GM18526 (cell line): ENCODE measurements around the gene THADA.

Experiments used
- POLR2A ChIP-seq: IDR thresholded peaks from 3 replicates; pipeline ENCODE4 v1.6.1; 2011; ENCODE audit not compliant: insufficient read length; ENCODE audit errors: extremely low read depth

The THADA gene

DNA sequence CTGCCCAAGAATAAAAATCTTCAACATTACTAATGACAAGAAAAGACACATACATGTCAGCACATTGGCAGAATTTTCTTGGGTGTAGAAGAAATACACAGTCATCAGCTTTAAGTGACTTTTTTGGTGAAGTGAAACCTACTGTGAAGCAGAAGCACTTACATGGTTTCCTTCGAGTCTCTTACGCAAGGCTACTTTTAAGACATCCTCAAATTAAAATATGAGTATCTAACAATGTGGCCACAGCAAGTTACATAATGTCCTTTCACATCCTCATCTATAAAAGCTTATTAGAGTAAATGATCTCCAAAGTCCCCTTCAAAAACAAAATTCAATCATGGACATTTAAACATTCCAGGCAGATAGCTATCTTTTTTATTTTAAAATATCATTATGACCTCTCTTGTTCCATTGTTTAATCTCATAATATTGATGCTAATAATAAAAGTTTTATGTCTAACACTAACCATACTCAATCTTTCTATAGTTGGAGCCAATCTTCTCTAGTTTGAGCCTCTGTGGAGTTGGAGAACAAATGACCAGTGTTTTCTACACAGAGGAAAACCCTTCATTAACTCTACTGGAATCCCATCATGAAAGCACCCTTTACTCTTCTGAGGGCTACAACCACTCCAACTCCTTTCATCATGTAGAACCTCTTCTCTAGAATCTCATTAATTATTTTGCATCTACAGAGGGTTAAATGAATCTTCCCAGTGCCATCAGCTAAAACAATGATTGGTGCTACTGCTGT is 187.3 kb downstream of the THADA start:
- TF ChIP-seq POLR2A, result no peak

DNA sequence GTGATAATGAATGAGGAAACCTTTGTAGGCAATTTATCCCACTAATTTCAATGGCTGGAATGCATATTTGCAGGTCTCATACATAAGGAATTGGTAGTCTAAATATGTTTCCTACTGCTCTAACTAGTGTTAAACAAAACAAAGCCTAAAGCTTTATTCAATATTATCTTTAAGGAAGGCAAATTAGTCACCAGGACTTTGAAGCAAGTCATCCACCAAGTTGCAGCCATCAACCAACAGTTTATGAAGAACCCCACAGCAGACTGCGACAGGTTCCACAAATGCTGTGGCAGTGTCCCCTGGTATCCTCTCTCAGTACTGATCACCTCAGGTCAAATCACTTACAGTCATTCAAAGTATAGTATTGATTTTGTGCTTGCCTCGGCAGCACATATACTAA is 187.9 kb downstream of the THADA start:
- TF ChIP-seq POLR2A, result no peak

DNA sequence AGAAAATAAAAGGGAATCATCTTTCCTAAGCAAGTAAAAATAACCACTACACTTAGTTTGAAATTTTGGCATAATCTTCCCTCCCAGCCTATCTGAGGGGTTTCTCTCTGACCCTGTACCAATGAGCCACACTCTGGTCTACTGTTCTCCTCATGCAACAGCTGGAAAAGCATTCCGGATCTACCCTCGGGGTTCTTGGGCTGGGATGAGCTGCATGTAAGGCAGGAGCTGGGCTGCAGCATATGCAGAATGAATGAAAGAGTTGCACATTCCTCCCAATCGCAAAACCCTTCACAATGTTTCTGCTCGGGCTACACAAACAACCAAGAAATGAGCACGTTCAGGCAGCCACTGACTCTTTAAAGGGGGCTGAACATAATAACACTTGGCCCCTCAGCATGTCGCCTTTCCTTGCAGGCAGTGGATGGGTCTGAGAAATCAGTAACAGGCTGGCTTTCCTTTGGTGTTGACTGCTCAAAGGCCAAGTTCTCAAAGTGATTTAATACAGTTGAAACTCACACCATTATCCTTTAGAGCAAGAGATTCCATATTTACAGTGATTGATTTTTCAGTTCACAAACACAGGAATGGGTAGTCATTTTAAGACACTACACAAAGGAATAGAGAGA is 189.1 kb downstream of the THADA start:
- no peak for TF ChIP-seq POLR2A

DNA sequence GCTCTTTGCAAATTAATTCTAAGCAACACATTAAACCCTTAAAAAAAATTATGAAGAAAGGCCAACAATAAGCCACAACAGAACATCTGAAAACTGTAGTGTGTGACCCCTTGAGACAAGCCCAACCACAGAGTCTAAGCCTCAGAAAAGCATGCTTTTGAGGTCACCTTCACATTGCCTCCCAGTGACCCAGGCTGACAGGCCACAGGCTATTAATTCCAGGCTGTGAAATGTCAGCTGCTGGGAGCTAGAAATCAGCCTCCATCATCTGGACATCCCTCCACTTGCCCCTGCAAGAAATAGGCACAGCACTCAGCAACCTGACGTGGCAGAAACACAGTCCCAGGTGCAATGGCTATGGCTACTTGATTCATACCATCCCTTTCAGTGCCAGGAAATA is 190.0 kb downstream of the THADA start:
- no peak for TF ChIP-seq POLR2A

DNA sequence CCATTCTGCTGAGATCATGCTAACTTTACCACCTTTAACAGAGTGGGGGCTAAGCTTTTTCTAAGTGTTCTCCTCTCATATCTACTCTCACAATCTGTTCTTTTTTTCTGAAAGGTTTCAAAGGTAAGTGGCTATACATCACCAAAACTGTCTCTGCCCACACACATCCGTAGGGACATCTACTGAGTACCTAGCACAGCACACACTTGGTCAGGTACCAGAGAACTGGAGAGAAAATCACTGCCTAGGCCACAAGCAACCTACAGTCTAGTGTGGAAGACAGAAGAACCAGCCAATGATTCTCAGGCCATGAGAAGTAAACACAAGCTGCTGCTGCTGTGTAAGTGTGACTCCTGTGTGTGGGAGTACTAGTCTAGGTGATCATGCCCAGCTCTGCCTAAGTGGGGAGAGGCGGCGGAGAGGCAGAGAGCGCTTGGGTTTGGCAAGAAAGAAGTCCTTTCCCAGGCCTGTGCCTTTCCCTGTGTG is 193.3 kb downstream of the THADA start:
- no peak for TF ChIP-seq POLR2A

DNA sequence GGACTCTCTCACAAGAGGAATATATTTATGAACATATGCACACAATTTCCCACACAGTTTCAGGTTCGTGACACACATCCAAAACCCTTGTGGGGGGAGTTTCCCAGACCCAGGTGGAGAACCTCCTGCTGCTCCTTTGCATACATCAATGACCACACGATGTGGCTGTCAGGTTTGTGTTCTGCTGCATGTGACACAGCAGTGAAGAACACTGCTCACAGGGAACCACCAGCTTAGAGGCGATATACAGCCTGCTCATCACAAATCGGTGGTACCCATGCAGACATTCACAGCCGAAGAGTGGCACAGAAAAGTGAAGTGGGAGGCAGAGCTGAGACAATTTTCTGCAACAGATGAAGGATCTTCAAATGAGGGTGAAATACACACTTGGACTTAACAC is 193.8 kb downstream of the THADA start:
- peak; percentile 23 for TF ChIP-seq POLR2A

DNA sequence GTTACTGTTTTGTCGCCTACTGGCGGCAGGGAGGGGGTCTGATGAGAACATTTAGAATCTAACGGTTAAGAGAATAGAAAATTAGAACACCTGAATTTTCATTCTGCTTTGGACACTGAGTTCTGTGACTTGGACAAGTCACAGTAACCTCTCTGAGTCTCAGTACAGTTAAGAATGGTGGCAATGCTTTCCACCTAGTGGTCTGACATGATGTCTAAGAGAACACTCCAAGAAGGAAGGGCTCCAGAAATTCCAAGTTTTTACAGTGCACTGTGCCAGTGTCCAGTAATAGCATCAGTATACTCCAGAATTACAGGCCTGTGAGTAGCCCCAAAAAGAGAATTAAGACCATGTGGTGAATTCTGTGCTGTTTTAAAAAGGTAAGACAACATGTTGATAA is 195.3 kb downstream of the THADA start:
- TF ChIP-seq POLR2A, result no peak

DNA sequence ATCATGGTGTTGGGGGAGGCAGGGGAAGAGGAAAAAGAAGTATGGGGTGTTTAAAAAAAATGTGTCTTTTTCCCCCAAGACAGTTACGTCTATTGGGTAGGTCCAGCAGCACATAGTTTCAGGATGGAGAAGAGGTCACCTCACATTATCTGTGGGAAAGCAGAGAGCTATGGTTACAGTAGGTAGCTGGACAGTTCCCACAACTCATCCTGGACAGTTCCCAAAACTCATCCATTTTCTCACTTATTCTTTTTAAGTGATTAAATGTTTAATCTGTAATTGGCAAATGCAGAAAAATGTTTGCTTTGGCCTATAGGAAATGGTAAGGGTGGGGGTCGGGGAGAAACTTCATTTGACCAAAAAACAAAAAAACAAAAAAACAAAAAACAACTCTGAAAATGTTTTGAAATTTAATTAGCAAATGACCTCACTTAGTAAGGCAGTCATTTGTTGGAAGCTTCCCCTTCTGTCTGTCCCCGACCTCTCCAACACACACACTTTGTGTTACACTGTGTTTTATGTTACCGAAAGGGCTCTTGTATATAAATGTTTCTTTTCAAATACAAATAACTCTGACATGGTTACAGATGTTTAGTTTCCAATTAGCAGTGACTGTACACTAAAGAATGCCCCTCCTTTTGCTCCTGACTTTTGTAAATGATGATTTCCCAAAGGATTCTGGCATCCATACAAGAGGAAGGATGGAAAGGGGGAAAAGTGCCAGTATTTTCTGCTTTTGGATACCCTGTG is 196.1 kb downstream of the THADA start:
- no peak for TF ChIP-seq POLR2A

DNA sequence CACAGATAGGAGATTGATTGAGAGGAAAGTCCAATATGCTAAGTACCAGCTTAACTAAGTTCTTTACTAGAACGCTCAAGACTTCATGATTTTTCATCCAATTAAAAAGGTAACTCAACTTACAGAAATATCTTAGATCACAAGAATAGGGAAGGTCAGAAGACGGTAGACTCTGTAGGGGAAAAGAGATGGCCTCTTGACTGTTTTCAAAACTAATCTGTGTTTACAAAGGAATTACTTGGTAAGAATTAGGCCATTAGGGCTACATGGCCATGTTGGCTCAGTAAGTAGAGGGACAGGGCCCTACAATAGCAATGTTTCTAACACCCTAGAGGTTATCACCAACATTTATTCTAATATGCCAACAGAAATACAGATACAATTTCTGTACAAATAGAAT is 196.7 kb downstream of the THADA start:
- no peak for TF ChIP-seq POLR2A

DNA sequence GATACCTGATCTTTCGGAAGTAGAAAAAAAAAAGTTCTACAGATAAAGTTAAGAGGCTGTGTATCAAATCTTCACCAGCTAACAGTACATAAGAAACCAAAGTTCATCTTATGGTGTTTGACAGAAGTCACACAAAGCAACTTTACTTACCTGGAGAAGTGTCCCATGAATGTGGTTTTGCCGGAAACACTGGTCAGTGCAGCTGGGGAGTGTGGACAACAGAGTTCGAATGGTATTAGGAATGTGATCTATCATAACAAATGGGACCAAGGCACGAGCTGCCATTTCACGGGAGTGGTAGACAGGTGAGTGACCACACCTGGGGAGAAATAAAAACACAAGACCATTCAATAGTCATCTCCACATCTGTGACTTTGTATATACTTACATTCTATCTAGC is 198.0 kb downstream of the THADA start:
- TF ChIP-seq POLR2A, result no peak

DNA sequence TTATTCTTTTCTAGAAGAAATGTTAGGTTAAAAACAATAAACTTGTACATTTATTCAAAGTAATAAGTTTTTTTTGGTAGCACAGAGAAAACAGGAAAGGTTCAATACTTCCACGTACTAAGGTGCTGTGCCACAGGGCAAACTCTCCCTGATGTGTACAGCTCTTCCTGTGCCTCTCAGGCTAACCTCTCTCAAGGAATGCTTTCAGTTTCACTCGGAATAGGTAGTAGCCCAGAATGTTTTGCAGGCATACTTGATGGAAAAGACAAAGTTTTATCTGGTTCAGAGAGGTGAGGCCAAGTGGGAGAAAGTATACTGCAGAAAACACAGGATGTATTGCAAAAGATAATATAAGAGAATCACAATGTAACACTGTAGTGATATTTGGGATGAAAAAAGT is 198.4 kb downstream of the THADA start:
- TF ChIP-seq POLR2A, result no peak

DNA sequence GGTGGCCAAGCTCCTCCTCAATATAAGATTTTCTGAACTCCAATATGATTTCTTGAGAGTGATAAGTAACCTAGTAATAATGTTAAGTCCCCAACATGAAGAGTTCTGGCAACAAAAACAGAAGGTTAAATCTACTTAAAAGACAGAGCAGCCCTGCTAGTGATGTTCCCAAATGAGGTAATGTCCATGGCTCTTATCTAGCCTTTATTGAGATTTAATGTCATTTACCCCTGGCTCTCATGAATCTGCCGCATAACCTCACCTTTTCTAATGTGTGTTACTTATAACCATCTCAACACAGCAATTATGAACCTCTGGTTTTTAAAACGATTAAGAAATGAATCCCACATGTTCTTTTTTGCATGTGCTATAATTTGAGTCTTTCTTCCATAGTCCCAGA is 201.9 kb downstream of the THADA start:
- TF ChIP-seq POLR2A, result no peak

DNA sequence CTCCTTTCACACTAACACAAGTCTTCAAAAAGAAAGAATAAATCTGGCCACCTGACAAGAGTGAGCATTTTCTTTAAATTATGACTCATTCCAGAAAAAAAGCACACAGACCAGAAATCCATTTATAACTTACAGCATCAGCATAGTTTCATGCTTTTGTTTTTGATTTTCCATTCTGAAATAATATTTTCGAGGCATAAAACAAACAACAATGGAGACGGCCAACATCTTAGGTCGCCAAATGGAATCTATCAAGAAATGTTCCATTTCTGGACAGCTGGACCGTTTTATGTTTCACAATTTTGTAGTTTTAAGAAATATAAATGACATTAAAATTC is 204.0 kb downstream of the THADA start:
- TF ChIP-seq POLR2A, result no peak

DNA sequence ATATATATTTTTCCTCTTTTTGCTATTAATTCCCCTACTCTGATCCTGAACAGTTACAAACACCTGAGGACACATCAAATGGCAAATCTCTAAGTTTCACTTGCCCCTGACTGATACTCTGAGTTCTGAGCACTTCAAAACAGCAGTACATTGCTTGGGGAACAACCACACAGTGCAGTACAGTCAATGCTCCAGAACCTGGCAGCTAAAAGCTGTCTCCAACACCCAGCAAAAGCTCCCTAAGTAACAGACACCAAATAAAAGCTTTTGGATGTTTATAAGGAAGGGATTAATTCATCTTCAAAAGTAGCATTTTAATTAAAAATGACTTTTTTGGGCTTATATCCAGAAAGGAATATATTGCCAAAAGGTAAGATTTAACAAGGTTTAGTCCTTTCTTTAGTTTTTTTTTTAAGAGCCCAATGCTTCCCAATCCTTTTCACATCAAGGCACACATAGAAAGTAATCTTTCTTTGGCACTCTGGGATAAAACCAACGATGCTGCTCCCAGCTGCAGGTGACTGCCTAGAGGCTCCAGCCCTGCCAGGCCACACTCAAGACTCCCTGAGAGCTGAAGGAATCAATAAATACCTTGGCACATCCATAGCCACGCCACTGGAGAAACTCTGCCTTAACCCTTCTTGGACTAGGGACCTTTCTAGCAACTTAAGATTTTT is 204.5 kb downstream of the THADA start:
- TF ChIP-seq POLR2A, result no peak

DNA sequence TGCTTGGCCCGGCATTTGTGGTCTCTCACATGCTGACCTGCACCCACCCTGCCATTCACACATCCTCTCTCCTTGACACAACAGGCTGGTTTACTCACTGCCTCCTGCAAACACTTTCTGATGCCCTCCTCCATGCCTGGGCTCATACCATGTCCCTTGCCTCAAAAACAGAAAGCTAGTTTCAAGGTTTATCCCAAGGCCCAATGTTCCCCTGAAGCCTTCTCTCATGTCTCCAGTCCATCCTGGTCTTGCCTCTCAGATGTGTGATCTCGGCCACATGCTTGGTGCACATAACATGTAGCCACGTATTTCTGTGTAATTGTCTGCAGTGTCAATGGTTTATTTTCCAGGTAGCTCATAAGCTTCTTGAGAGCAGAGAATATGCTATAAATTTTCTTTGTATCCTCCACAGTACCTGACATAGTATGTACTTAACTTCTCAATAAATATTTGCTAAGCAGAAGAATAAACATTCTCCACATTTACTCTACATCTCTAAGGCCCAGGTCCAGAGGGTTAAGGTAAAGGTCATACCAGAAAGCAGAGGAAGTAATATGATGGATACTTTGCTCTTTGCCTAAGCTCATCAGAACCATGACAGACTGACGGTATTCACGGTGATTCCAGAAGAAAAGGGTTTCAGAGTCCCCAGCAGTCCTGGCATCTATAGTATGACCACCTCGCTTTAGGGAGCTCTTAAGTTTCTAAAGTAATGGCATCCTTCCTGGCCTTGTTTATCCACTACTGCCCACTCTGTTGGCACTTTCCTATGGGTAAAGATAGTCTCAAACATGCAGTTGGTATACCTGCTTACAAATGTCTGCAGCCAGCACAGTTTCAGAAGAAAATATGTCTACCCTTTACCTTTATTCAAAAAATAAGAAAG is 206.0 kb downstream of the THADA start:
- TF ChIP-seq POLR2A, result no peak
